GM18519 (cell line): ENCODE measurements around the gene MYH1.
"Not testable (repeated sequence)": the region's sequence is repeated elsewhere in the genome, so short reads cannot be mapped to it uniquely, and the experiment has no call there.

ENCODE experiments used
- ATAC-seq: cut with Tn5 transposase; IDR thresholded peaks from one replicate; pipeline ENCODE4 v1.9.1; 2021; ENCODE audit warnings: mild to moderate bottlenecking, moderate library complexity; ENCODE audit not compliant: unreplicated experiment, low FRiP score

Gene MYH1

DNA sequence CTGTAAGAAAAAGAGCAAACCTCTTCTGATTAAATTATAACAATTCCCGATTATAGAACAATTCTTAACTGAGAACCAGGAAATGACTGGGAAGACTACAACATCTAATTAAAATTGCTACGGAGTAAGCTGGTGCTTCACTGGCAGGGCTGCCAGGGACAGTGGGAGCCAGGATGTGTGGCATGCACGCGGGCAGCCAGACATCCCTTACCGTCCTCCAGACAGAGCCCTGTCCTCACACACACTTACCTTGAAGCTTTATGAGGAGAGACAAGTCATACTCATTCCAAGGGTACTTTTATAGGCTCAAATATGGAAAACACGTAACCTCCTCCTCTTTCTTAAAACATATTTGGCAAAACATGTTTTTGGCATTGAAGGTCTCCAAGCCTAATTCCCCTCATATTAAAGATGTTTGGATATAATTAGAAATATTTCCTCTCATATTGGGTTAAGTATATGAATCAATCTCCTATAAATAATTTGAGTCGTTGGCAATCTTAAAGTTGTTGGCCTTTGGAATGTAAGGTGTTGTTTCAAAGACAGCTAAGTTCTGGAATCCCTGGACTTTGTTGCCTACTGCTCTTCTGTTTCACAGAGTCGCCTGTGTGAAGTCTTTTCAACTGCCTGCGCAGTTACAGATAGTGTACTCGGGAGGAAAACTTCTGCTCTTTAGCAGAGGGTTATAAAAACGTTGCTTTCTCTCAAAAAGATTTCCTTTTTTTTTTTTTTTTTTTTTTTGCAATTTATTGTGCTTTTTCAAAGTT lies at the start of gene MYH1:
MYH1 (minus strand) TSS at position 272 of the 767 bp plus-strand sequence. CDS start 1,900 bp downstream, outside the sequence.
- no peak for ATAC-seq

DNA sequence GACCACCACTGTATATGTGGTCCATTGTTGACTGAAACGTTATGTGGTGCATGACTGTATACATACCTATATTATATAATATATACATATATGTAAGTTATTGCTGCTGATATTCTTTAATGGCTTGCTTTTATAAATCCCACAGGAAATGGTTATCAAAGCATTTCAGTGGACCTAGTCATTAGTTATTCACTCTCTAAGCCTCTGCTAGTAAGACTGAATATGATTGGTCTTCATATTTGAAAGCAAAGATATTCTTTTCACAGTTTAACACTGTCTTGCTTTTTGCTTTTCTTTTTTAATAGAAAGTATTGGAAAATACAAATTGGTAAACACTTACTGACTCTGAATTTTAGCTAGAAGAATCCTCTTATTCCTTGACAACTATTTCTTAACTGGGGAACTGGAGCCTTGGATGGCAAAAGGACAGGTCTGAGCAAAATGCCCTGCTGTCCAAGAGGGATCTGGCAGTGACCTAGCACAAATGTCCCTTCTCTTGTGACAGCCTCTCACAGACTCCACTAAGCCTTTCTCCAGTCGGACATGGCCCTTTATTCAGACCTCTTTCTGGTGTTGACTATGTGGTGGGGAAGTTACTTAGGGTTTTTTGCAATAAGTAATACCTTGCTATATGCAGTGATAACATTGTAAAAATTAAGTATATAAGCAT lies 45.8 kb upstream of the MYH1 start:
- no peak for ATAC-seq

DNA sequence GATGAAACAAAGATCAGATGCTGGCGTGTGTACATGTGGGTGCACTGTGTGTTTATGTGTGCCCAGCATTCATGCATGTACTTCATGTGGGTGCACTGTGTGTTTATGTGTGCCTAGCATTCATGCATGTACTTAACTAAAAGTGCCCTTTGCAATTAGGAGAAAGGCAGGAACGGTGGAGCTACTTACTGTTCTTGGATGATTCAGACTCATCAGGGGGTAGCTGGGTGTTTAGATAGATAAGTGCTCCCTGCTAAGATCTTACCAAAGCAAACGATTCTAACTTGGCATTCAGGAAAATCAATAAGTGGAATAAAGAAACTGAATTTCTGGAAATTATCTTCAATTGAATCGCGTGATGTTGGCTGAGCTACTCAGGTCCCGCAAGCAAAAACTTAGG lies 39.7 kb upstream of the MYH1 start:
- ATAC-seq: no peak

DNA sequence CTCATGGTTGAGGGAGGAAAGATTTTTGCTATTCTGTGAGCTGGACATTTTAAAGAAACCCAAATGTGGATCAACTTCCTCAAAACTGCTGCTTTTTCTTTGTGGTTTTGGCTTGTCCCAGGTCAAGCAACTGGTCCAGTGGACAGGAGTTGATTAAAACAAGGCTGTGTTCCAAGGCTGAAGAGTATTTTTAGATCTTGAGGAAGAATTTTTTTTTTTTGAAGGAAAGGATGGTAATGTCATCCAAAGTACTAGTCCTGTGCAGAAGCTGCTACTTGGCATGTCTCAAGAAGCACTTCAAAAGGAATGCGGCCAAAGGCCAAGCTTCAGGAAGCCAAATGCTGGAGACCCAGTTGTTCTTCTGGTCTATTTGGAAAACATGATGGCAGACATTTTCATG lies 39.1 kb upstream of the MYH1 start:
- ATAC-seq: no peak

DNA sequence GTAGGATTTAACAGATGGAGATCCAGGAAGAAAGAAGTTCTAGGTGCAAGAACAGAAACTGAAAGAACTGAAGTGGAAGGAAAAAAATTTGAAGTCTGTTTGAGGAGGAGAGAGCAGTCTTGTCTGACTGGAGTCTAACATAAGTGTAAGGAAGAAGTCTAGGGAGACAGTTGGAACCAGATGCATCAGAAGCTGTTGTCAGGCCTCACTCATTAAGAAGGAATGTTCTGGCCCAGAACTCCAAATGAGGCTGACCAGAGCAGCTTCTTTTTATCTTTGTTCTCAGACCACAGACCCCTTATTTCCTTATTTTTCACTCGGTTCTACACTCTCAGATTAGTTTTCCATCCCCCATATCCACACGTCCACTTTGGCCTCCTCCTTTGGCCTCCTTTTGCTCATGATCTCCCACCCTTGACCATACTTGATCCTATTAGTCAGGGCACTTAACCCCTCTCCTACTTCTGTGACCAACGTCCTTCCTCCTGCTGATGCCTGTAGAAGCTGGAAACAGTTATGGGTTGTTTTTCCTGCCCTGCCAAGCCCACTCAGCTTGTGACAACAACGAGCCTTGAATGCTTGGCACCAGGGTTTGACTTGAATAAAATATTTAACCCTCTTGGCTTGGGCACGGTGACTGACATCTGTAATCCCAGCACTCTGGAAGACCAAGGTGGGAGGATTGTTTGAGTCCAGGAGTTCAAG lies 38.1 kb upstream of the MYH1 start:
- no peak for ATAC-seq

DNA sequence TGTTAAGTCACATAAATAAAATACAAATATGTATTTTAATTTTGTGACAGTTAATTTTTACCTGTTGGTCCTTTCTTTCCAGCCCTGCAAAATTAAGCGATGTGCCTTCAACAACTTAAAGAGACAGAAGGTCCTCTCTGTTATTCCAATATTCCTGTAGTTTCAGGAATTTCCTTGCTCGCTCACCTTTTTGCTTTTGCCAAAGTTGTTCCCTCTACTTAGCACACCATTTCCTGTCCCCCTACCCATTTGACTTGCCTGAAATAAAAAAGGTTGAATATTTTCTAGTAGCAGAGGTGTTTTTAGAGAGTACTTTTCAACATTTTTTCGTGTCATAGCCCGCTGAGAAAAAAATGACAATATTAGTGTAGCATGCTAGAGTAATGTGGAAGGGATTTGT lies 31.7 kb upstream of the MYH1 start:
- ATAC-seq: no peak

DNA sequence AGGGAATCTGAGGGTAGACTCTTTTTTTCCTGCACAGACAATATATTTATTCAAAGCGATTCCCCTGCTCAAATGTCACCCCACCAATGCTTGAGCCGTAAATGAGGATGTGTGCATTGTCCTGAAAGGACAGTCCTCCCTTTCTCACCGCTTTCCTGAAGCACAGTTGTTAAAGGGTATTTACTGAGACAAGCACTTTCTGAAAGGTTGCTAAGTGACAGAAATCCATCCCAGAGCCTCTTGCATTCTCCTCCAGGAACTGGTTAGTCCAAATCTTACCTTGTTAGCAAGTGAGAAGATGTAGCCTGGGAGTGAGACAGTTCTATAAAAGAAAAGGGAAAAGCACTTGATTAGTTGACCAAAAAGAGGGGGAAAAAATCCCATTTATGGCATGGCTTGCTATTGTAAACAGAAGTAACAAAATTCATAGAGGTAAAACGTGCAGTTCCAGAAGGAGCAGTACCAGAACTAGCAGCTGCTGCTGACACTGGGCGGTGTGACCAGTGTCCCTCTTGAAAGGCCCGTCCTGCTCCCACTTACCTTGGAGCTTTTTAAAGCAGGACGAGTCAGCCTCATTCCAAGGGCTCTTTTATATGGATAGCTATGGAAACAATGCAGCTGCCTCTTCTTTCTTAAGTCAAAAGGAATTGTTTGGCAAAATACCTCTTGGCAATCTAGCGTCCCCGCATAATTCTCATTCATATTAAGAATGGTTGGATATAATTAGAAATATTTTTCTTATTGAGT lies 30.9 kb upstream of the MYH1 start, which contains the start of gene MYH2:
MYH2 (minus strand) TSS at position 563 of the 747 bp plus-strand sequence. CDS start 1,738 bp downstream, outside the sequence.
- ATAC-seq: no peak

DNA sequence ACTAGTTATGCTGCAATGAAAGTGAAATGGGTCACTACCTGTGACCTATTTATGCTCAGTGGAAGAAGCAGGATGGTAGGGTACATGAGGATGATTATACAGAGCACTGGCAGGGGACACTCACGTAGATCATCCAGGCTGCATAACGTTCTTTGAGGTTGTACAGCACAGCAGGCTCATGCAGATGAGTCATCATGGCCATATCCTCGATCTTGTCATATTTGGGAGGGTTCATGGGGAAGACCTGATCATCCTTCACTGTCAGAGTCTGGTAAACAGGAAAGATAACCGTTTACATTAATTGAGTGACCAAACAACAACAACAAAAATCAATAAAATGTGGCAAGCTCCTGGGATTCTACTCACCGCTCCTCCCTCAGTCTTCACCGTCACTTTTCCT lies 29.0 kb upstream of the MYH1 start:
- no peak for ATAC-seq

DNA sequence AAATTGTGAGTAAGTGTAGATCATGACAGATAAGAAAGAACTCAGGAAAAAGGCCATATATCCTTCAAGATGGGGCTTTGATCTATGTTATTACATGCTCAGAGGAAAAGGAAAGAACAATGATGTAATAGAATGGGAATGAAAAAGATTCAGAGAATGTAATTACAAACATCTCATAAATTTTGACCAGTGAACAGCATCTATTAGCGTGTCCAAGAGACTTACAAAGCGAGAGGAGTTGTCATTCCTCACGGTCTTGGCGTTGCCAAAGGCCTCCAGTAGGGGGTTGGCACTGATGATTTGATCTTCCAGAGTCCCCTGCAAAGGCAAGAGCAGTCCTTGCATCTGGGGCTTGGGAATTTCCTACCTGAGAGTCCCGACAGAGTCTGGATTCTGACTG lies 25.1 kb upstream of the MYH1 start:
- ATAC-seq: not testable (repeated sequence)

DNA sequence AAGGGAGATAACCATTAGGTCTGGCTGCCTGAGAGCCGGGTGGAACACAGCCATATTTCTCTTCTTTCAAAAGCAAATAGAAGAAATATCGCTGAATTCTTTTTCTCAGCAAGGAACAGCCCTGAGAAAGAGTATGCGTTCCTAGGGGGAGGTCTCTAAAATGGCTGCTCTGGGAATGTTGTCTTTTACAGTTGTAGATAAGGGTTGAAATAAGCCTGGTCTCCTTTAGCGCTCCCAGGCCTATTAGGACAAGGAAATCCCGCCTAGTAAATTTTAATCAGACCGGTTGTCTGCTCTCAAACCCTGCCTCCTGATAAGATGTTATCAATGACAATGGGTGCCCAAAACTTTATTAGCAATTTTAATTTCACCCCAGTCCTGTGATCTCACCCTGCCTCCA lies 22.8 kb upstream of the MYH1 start:
- not testable (repeated sequence) for ATAC-seq

DNA sequence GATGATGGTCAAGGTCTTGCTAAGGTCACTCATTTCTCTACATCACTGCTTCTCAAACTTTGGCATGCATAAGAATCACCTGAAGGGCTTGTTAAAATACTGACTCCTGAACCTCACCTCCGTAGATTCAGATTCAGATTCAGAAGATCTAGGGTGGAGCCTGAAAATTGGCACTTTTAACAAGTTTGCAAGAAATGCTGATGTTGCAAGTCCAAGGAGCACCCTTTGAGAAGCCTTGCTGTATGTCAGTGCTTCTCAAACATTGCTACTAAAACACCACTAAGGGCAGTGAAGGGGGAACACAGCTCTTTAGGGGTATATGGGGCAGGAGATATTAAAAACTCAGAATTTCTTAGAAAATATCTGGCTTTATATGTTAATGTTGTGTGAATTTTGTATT lies 13.7 kb upstream of the MYH1 start:
- no peak for ATAC-seq

DNA sequence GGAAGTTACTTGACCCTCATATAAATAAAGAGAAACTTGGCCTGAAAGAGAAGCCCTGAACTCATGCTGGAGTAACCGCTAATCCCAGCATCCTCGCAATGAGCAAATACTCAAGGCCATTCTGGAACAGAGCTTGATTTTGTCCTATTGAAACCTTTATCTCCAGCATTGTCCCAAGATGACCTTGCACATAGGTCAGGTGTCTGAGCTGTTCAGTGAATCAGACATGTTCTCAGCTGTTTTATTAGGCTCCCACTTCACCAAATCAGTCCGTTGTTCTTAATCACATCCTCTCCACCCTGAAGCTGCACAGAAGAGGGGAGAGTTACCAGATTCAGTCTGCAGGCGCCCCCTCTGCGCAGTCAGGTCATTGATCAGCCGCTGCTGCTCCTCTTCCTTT lies 9.1 kb upstream of the MYH1 start:
- no peak for ATAC-seq

DNA sequence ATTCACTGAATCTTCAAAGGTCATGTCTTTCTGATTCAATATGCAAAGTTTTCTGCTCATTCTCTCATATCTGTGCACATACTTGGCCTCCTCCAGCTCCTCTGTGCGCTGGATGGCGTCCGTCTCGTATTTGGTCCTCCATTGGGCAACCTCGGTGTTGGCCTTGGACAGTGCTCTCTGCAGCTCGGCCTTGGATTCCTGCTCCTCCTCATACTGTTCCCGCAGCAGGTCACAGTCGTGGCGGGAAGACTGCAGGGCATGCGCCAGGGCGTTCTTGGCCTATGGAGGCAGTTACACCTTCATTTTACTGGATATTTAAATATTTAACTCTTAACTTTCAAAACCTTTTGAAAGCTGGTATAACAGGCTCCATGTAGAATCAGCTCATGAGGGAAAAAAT lies 8.2 kb upstream of the MYH1 start:
- ATAC-seq: no peak

DNA sequence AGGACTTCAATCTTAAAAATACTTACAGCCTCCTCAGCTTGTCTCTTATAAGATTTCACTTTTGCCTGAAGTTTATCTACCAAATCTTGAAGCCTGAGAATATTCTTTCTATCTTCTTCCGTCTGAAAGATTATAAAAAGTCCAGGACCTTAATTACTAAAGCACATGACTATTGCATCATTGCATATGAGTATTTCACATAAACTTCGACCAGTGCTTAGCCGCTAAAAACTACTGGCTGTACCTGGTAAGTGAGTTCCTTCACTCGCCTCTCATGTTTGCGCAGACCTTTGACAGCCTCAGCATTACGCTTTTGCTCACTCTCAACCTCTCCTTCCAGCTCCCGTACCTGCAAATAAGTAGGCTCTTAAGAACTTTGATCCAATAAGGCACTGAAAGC lies 4.7 kb upstream of the MYH1 start:
- ATAC-seq: no peak

DNA sequence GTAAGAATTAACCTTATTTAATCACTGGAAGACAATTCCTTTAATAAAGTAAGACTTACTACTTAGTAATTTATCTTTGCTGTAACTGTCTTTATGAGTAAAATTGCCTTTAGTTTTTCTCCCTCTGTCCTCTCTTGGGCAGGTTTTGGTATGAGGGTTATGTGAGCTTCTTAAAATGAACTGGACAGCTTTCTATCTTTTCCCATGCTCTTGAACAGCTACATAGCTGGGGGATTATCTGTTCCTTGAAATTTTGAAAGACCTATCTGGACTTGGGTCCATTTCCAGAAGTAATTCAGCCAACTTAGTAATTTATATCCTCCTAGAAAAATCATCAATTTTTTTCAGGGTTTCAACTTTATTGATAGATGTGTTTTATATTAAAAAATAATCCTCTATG lies 3.6 kb upstream of the MYH1 start:
- no peak for ATAC-seq

DNA sequence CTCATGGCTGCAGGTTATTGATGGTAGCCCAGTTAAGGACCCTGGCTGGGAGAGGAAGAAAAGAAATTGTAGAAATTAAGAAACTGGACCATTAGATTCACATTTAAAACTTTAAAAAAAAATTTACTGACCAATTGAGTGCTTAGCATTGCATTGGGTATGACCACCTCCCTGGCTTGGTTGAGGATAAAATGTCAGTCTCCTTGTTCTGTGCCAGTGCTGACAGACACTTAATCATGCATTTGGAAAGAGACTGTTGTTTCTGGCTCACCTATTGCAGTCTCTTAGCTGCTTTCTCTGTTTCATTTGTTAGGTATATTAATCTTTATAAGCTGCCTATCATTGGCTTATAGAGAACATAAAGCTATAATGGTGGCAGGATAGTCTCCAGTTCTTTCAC lies 1.7 kb downstream of the MYH1 start:
- no peak for ATAC-seq

DNA sequence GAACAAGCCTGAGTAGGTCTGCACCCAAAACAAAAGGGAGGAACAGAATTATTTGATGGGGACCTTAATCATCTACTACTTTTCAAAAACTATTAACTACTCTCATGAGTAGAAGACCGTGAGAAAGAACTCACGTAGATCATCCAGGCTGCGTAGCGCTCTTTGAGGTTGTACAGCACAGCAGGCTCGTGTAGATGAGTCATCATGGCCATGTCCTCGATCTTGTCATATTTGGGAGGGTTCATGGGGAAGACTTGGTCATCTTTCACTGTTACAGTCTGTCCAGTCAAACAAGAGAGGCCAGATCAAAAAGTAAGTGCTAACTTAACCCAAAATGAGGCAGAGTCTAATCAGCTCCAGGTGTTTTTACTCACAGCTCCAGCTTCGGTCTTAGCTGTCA lies 2.3 kb downstream of the MYH1 start:
- no peak for ATAC-seq

DNA sequence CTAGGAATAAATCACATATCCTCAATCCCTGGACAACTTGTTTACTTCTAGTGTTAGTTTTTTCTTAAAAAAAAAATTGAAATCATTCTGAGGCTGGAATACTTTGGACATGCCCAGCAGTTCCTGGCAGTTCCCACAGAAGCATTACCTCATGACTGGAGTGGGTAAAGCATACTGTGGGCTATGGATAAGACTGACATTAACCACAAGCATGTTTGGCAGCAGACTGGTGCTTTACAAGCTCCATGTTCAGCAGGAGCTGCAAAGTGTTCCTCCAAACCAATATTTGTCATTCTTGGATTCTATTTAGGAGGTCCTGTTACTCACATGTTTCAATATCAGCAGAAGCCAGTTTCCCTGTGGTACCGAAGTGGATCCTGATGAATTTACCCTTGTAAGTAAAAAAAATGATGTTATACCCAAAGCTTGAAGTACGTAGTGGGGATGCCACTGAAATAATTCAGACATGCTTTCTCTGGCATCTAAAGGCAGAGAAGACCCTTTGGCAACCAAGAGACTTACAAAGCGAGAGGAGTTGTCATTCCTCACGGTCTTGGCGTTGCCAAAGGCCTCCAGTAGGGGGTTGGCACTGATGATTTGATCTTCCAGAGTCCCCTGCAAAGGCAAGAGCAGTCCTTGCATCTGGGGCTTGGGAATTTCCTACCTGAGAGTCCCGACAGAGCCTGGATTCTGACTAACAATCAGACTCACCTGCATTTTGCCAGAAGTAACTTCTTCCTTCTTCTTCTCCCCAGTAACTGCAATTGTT lies 4.9 kb downstream of the MYH1 start:
- no peak for ATAC-seq

DNA sequence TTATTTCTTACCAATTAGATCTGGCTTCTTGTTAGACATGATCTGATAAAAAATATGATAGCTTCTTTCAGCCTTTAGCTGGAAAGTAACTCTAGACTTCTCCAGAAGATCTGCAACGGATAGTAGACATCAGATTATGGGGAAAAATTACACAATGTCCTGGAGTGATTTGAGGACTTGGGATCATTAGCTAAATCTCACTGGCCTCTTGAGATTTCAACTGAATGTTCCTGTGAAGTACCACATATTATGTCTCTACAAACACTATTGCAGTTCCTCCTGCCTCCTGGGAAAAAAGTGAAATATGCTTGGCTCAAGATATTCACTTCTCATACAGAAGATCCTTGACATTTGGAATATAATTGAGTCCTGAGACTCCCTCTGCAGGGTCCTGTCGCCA lies 5.5 kb downstream of the MYH1 start:
- ATAC-seq: no peak

DNA sequence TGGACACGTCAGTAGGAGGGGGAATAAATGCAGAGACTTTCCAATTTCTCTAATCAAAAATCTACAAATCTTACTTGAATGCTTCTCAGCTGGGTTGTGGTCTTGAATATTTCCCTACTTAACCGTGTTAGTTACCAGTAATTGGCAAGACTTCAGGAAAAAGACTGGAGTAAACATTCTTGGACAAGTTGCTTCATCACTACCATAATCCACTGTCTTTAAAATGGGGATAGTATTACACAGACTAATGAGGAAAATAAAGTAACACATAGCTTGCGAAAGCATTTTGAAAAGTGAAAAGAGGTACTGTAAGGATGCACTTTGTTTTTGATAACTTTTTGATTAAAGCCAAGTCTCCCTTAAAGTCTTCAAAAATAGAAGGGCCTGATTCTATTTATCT lies 18.4 kb downstream of the MYH1 start:
- ATAC-seq: no peak
